Measurements from ENCODE around the gene GABBR1. TPM values are rescaled to one million over a fixed set of nuclear protein-coding genes. Genes with fewer than 3 reads are reported as not detected.
"Not testable (repeated sequence)": the region's sequence is repeated elsewhere in the genome, so short reads cannot be mapped to it uniquely, and the experiment has no call there.

The GABBR1 gene
- total RNA-seq, 1 donor from 2014 or later = 6.3 TPM

GRCh38 chr6:29671026-29671425 lies 38.0 kb upstream of the GABBR1 start:
- FAIRE-seq = no peak
- H3K27me3 ChIP-seq (ENCODE audit: control insufficient read depth, insufficient read depth, low read length) = peaks cover 3% of the 10 kb centered on the region
- DNase-seq (ENCODE audit: low read depth) = no peak
- no peak overlapping the region for H3K4me3 ChIP-seq (ENCODE audit: low read depth, low read length)
- no peaks in the 10 kb centered on the region for H3K36me3 ChIP-seq (ENCODE audit: control insufficient read depth, insufficient read depth, low read length)
- no peak for TF ChIP-seq CTCF (IDR thresholded peaks at IDR 0.05; ENCODE audit: insufficient read depth, low read length, severe bottlenecking)

- Histone ChIP-seq H3K36me3 (ENCODE audit: control insufficient read depth, insufficient read depth, low read length) (no peaks in the 10 kb centered on the region), H3K4me3 (ENCODE audit: low read depth, low read length) (no peak overlapping the region), H3K27me3 (ENCODE audit: control insufficient read depth, insufficient read depth, low read length) (peaks cover 3% of the 10 kb centered on the region)
- FAIRE-seq (no peak), DNase-seq (ENCODE audit: low read depth) (no peak)
- no peak for TF ChIP-seq CTCF (IDR thresholded peaks at IDR 0.05; ENCODE audit: insufficient read depth, low read length, severe bottlenecking)
These were observed 34.2 kb upstream of the GABBR1 start for GRCh38 chr6:29667158-29667557.

- Histone ChIP-seq H3K27me3 (ENCODE audit: control insufficient read depth, insufficient read depth, low read length) (peaks cover 3% of the 10 kb centered on the region), H3K36me3 (ENCODE audit: control insufficient read depth, insufficient read depth, low read length) (no peaks in the 10 kb centered on the region), H3K4me3 (ENCODE audit: low read depth, low read length) (no peak overlapping the region)
- TF ChIP-seq CTCF (IDR thresholded peaks at IDR 0.05; ENCODE audit: insufficient read depth, low read length, severe bottlenecking) = no peak
- DNase-seq (ENCODE audit: low read depth) (no peak), FAIRE-seq (no peak)
These were observed 33.8 kb upstream of the GABBR1 start for GRCh38 chr6:29666826-29667130.

- no peak for FAIRE-seq
- H3K27me3 ChIP-seq (ENCODE audit: control insufficient read depth, insufficient read depth, low read length) = peaks cover 3% of the 10 kb centered on the region
These were observed 33.2 kb upstream of the GABBR1 start for GRCh38 chr6:29665942-29666825.

GRCh38 chr6:29663300-29664042 lies 30.5 kb upstream of the GABBR1 start:
- no peak for DNase-seq (ENCODE audit: low read depth)
- no peaks in the 10 kb centered on the region for H3K36me3 ChIP-seq (ENCODE audit: control insufficient read depth, insufficient read depth, low read length)
- H3K27me3 ChIP-seq (ENCODE audit: control insufficient read depth, insufficient read depth, low read length) = no peaks in the 10 kb centered on the region
- FAIRE-seq = no peak
- no peak for TF ChIP-seq CTCF (IDR thresholded peaks at IDR 0.05; ENCODE audit: insufficient read depth, low read length, severe bottlenecking)
- no peak overlapping the region for H3K4me3 ChIP-seq (ENCODE audit: low read depth, low read length)

More at GRCh38 chr6:29665942-29666825, 33.2 kb upstream of the GABBR1 start:
- no peak for TF ChIP-seq CTCF (IDR thresholded peaks at IDR 0.05; ENCODE audit: insufficient read depth, low read length, severe bottlenecking)
- no peak for DNase-seq (ENCODE audit: low read depth)
- H3K36me3 ChIP-seq (ENCODE audit: control insufficient read depth, insufficient read depth, low read length) = no peaks in the 10 kb centered on the region
- no peak overlapping the region for H3K4me3 ChIP-seq (ENCODE audit: low read depth, low read length)

- not testable (repeated sequence) for H3K27me3 ChIP-seq (ENCODE audit: control insufficient read depth, insufficient read depth, low read length); H3K36me3 ChIP-seq (ENCODE audit: control insufficient read depth, insufficient read depth, low read length); H3K4me3 ChIP-seq (ENCODE audit: low read depth, low read length); FAIRE-seq
- DNase-seq (ENCODE audit: low read depth) = peak; percentile 61
These were observed 28.6 kb upstream of the GABBR1 start for GRCh38 chr6:29661502-29662141.
